GM21360 (cell line): ENCODE results near the gene CMPK2.

Experiments used
- ATAC-seq: cut with Tn5 transposase; IDR thresholded peaks from one replicate; pipeline ENCODE4 v1.9.1; 2021; ENCODE audit warnings: mild to moderate bottlenecking, moderate library complexity; ENCODE audit not compliant: unreplicated experiment

The CMPK2 gene

GRCh38 chr2:6814312-6814711 lies 51.4 kb downstream of the CMPK2 start:
- ATAC-seq = no peak

- ATAC-seq = no peak
Measured at GRCh38 chr2:6813573-6813972, 52.1 kb downstream of the CMPK2 start.

GRCh38 chr2:6812857-6813530 lies 52.7 kb downstream of the CMPK2 start:
- ATAC-seq = no peak

GRCh38 chr2:6810961-6811360 lies 54.7 kb downstream of the CMPK2 start:
- no peak for ATAC-seq

- no peak for ATAC-seq
Measured at GRCh38 chr2:6808426-6808825, 57.3 kb downstream of the CMPK2 start.

GRCh38 chr2:6806604-6807003 lies 59.1 kb downstream of the CMPK2 start:
- no peak for ATAC-seq

GRCh38 chr2:6800553-6800952 lies 65.2 kb downstream of the CMPK2 start:
- ATAC-seq = no peak
